IPS-18a (cell line): ENCODE results near the gene CENPF.

Experiments
- H3K27ac ChIP-seq: one replicate; pipeline ENCODE4 v1.5.1; 2013; ENCODE audit warnings: low read length
- H3K27me3 ChIP-seq: one replicate; pipeline ENCODE4 v1.6.1; 2013; ENCODE audit warnings: mild to moderate bottlenecking, low read length; ENCODE audit not compliant: control insufficient read depth, insufficient read depth
- H3K36me3 ChIP-seq: one replicate; pipeline ENCODE4 v1.6.1; 2013; ENCODE audit warnings: low read depth, low read length; ENCODE audit not compliant: control insufficient read depth
- H3K4me1 ChIP-seq: one replicate; pipeline ENCODE4 v1.6.1; 2013; ENCODE audit warnings: low read depth, low read length; ENCODE audit not compliant: control insufficient read depth
- H3K4me3 ChIP-seq: one replicate; pipeline ENCODE4 v1.5.1; 2013; ENCODE audit warnings: low read length
- H3K9ac ChIP-seq: one replicate; pipeline ENCODE4 v1.6.1; 2013; ENCODE audit warnings: mild to moderate bottlenecking, low read length, moderate library complexity
- H3K9me3 ChIP-seq: one replicate; pipeline ENCODE4 v1.6.1; 2013; ENCODE audit warnings: low read depth, low read length; ENCODE audit not compliant: control insufficient read depth

CENPF gene

DNA sequence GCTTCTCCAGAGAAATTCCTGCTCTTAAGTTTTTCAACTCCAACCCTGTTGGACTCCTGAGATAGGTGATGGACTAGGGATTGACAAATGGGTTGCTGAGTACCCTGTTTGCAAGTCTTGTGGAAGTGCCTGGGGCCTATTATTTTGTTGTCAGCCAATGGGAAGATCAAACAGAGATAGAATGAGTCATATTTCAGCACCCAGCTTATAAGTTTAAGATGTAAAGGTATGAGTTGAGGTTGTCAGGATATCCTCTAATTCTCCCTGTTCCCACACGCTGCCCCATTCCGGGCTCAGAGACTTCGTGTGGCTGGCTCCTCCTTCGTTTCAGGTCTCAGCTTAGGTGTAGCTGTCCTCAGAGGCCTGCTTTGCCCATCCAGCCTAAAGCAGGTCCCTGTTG lies 91.8 kb downstream of the CENPF start:
- Histone ChIP-seq H3K36me3 (no peaks in the 10 kb centered on the region), H3K9ac (no peak overlapping the region)

DNA sequence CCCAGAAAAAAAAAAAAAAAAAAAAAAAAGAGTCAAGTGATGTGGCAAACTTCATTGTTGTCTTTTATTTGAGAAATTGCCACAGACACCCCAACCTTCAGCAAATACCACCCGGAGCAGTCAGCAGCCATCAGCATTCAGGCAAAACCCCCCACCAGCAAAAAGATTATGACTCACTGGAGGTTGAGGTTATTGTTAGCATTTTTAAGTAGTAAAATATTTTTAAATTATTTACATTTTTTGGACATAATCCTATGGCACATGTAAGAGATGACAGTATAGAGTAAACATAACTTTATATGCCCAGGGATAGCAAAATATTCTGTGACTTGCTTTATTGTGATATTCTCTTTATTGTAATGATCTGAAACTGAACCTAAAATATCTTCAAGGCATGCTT lies 95.6 kb downstream of the CENPF start:
- H3K4me1 ChIP-seq = no peaks in the 10 kb centered on the region

More for the DNA sequence above, 91.8 kb downstream of the CENPF start:
- no peaks in the 10 kb centered on the region for H3K27me3 ChIP-seq
- no peak overlapping the region for H3K27ac ChIP-seq
- no peak overlapping the region for H3K4me3 ChIP-seq
- no peaks in the 10 kb centered on the region for H3K4me1 ChIP-seq
- H3K9me3 ChIP-seq = no peaks in the 10 kb centered on the region

DNA sequence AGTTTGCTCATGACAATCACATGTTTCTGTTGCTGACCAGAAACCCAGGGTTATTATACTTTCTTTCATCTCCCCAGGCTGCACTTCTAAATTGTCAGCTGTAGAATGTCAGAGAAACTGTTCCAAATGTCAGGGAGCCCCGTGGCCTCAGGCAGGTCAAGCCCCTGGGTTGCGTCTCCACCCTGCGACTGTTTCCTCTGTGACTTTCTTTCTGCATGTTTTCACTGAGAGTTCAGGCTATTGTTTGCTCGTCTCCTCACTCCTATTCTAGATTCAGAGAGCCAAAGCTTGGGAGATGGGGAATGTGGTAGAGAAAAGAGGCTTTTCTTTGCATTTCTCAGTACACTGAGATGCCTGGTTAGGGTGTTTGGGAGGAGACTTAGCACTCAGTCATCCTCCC lies 97.4 kb downstream of the CENPF start:
- Histone ChIP-seq H3K36me3 (no peaks in the 10 kb centered on the region), H3K4me1 (no peaks in the 10 kb centered on the region)

More for the DNA sequence above, 95.6 kb downstream of the CENPF start:
- H3K36me3 ChIP-seq = no peaks in the 10 kb centered on the region
- no peak overlapping the region for H3K4me3 ChIP-seq
- H3K9ac ChIP-seq = no peak overlapping the region
- no peak overlapping the region for H3K27ac ChIP-seq
- no peaks in the 10 kb centered on the region for H3K9me3 ChIP-seq
- no peaks in the 10 kb centered on the region for H3K27me3 ChIP-seq

DNA sequence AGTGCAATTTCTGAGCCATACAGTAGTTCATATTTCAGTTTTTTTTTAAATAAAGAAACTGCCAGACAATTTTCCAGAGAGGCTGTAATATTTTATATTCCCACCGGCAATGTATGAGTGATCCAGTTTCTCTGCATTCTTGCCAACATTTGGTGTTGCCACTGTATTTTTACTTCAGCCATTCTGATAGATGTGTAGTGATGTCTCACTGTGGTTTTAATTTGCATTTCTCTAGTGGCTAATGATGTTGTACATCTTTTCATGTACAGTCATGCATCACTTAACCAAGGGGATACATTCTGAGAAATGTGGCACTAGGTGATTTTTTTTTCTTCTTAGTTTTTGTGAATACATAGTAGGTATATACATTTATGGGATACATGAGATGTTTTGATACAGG lies 99.6 kb downstream of the CENPF start:
- H3K27ac ChIP-seq = no peak overlapping the region
- no peaks in the 10 kb centered on the region for H3K27me3 ChIP-seq
- no peak overlapping the region for H3K9ac ChIP-seq
- H3K4me3 ChIP-seq = no peak overlapping the region
- H3K9me3 ChIP-seq = no peaks in the 10 kb centered on the region
- no peaks in the 10 kb centered on the region for H3K4me1 ChIP-seq
- H3K36me3 ChIP-seq = no peaks in the 10 kb centered on the region

More for the DNA sequence above, 97.4 kb downstream of the CENPF start:
- Histone ChIP-seq H3K9me3 (no peaks in the 10 kb centered on the region), H3K27me3 (no peaks in the 10 kb centered on the region), H3K4me3 (no peak overlapping the region), H3K9ac (no peak overlapping the region), H3K27ac (no peak overlapping the region)

DNA sequence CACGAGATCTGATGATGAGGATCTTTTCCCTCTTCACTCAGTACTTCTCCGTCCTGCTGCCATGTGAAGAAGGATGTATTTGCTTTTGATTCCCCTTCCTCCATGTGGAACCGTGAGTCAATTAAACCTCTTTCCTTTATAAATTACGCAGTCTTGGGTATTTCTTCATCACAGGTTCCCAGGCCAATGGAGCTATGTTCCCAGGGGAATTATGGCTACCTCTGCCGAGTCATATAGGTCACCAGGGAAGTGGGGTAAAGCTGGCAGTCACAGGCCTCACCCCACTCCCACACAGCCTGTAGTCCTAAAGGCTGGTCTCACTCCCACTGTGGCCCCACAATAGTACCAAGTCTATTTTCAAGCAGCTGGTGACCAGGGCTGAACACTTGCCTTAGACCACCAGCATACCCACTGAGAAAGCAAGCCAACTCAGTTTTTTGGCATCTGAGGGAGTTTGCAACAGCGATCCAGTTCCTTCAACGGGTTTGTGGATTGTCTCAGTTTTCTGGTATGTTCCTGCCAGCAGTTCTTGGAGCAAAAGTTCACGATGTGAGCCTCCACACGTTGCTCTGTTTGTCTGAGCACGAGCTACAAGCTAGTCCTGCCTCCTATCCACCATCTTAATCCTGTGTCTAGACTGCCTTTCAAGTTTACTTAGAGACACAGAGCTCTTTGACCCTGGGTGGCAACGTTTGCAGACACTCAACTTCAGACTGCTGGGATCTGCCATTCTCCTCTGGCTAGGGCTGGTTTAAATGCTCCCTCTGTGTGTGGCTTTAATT lies 104.5 kb downstream of the CENPF start:
- no peak overlapping the region for H3K4me3 ChIP-seq
- no peaks in the 10 kb centered on the region for H3K9me3 ChIP-seq
- H3K9ac ChIP-seq = no peak overlapping the region
- H3K4me1 ChIP-seq = no peaks in the 10 kb centered on the region
- H3K27ac ChIP-seq = no peak overlapping the region
- no peaks in the 10 kb centered on the region for H3K27me3 ChIP-seq
- H3K36me3 ChIP-seq = no peaks in the 10 kb centered on the region

DNA sequence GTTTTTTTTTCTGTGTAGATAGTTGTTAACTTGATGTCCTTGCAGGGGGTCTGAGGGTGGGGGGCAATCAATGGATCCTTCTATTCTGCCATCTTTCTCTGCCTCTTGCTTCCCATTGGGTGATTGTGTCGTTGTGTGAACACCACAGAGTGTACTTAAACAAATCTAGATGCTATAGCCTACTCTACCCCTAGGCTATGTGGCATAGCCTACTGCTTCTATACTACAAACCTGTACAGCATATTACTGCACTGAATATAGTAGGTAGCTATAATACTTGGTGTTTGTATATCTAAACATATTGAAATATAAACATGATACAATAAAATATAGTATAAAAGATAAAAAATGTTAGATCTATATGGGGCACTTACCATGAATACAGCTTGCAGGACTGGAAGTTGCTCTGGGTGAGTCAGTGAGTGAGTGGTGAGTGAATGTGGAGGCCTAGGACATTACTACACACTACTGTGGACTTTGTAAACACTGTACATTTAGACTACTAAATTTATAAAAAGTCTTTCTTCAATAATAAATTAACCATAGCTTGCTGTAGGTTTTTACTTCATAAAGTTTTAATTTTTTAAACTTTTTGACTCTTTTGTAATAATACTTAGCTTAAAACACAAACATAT lies 105.4 kb downstream of the CENPF start:
- Histone ChIP-seq H3K36me3 (no peaks in the 10 kb centered on the region), H3K9ac (no peak overlapping the region), H3K4me1 (no peaks in the 10 kb centered on the region), H3K27ac (no peak overlapping the region), H3K4me3 (no peak overlapping the region), H3K9me3 (no peaks in the 10 kb centered on the region), H3K27me3 (no peaks in the 10 kb centered on the region)

DNA sequence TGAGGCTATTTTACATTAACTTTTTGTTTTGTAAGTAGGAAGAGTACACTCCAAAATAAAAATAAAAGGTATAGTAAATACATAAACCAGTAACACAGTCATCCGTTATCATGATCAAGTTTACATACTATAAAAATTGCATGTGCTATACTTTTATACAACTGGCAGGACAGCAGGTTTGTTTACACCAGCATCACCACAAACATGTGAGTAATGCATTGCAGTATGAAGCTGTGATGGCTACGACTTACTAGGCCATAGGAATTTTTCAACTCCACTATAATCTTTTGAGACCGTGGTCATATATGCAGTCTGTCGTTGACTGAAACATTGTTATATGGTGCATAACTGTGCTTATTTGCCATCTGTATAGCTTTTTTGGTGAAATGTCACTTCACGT lies 106.2 kb downstream of the CENPF start:
- H3K36me3 ChIP-seq = no peaks in the 10 kb centered on the region
- H3K4me3 ChIP-seq = no peak overlapping the region
- H3K4me1 ChIP-seq = no peaks in the 10 kb centered on the region
- no peaks in the 10 kb centered on the region for H3K27me3 ChIP-seq
- H3K27ac ChIP-seq = no peak overlapping the region
- no peaks in the 10 kb centered on the region for H3K9me3 ChIP-seq
- no peak overlapping the region for H3K9ac ChIP-seq

DNA sequence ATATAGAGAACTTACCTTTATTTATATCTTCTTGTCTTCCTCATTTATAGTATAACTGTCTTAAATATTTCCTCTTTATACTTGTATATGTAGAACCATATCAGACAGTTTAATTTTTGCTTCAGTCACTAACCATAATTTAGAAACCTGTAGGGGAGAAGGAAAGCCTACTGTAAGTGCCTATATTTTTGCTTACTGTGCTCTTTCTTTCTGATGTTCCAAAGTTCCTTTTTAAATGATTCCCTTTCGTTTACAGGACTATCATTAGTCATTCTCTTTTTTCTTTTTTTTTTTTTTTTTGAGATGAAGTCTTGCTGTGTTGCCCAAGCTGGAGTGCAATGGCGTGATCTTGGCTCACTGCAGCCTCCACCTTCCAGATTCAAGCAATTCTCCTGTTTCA lies 109.7 kb downstream of the CENPF start:
- Histone ChIP-seq H3K4me1 (no peaks in the 10 kb centered on the region), H3K9me3 (no peaks in the 10 kb centered on the region), H3K27ac (no peak overlapping the region), H3K36me3 (no peaks in the 10 kb centered on the region), H3K27me3 (no peaks in the 10 kb centered on the region), H3K9ac (no peak overlapping the region), H3K4me3 (no peak overlapping the region)
